Anterior cingulate cortex (tissue), 58 donors: ENCODE data around the gene STIM1.
"Not testable (repeated sequence)": the region's sequence is repeated elsewhere in the genome, so short reads cannot be mapped to it uniquely, and the experiment has no call there.

Experiments
- DNase-seq, 58 donors: peaks; one replicate each; lab custom pipeline; 2025; lab: John Stamatoyannopoulos, UW

STIM1 gene

DNA sequence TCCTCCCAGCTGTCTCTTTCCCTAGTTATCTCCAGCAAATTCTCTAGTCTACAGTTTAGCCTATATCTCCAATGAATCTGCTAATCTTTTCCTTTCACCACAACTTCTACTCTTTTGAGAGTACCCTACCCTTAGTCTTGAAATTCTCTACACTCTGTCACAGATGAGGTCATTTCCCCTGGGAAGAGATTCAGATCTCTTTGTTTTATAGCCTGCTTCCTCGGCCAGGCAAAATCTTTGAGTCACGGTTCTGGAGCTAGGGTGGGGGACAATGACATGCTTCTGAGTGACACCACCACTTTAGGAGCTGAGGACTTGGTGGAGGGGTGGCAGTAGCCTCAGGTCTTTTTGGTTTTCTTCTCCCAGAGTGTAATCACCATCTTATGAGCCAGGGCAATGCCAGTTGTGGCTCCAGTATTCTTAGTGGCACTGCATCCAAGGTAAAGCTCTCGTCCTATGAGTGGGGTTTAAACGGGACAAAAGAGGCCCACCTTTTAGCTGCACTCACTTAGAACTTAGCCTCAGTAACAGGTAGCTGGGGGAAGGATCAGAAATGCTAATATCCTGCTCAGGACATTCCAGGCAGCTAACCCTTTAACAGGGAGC lies 140.6 kb downstream of the STIM1 start:
- DNase-seq, result no peak

DNA sequence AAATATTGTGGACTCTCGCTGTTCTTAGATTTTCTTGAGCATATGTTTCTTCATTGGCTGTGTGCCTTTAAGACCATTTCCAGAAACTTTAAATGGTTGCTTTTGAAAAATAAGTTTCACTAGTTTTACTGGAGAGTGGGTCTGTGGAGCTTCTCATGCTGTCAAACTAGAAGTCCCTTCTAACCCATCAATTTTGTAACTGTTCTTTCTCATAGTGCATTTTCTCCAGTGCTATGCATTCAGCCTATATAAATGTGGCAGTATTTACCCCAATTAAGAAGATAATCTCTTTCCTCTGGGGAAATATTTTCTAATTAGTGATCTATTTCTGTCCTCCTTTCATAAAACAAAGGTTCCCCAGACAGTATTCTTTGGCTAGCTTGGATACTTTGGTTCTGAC lies 141.2 kb downstream of the STIM1 start:
- no peak for DNase-seq

GRCh38 chr11:4004753-4005152 lies 149.3 kb downstream of the STIM1 start:
- DNase-seq, result not testable (repeated sequence)

- no peak for DNase-seq
Observed at GRCh38 chr11:4006946-4007680, 151.6 kb downstream of the STIM1 start.

GRCh38 chr11:4008116-4008515 lies 152.7 kb downstream of the STIM1 start:
- no peak for DNase-seq

DNA sequence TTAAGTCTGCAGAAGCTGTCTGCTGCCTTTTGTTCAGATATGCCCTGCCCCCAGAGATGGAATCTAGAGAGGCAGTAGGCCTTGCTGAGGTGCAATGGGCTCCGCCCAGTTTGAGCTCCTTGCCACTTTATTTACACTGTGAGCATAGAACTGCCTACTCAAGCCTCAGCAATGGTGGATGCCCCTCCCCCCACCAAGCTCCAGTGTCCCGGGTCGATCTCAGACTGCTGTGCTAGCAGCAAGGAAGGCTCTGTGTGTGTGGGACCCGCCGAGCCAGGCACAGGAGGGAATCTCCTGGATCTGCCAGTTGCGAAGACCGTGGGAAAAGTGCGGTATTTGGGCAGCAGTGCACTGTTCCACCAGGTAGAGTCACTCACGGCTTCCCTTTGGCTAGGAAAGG lies 161.1 kb downstream of the STIM1 start:
- DNase-seq, result not testable (repeated sequence)

DNA sequence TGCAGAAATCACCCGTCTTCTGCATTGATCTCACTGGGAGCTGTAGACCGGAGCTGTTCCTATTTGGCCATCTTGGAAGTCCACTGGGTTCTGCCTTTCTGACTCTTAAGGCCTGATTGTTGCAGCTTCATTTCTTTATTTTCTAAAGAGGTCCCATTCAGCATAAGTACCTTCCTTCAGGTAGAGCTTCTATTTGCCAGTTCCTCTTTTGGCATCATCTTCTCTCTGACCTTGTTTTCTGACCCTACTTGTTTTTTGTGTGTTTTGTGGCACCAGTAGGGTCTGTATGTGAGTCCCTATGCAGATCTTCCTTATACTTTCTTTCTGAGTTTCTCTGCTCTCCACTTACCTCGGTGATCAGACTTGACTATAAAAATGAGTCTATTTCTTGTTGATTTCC lies 161.7 kb downstream of the STIM1 start:
- DNase-seq, result no peak

DNA sequence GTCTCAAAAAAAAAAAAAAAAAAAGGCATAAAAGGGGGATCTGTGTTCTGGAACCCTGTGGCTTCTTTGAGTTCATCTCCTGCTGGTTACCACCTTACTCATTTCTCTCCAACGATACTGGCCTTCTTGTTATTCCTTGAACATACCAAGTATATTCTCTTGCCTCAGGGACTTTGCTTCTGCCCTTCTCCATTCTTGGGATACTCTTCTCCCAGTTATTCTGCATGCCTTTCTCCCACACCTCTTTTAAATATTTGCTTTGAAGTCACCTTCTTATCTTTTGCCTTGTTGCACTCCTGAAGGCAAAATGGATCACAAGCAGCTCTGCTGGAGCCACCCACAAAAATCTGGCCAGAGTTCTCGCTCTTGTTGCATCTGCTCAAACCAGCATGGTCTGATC lies 163.2 kb downstream of the STIM1 start:
- no peak for DNase-seq

- DNase-seq, result no peak
Observed at GRCh38 chr11:4019891-4020290, 164.4 kb downstream of the STIM1 start.

DNA sequence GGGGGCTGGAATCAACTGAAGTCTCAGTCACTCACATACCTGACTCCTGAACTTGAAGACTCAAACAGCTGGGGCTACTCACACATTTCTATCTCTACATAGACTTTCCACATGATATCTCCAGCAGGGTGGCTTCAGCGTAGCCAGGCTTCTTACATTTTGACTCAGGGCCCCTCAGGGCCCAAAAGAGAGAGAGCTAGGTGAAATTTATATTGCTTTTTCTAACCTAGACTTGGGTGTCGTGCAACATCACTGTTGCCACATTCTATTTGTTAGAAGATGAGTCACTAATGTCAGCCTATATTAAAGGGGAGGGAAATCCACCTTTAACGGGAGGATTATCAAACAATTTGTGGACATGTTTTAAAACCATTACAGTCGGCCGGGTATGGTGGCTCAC lies 167.2 kb downstream of the STIM1 start:
- no peak for DNase-seq

- DNase-seq, result no peak
Observed at GRCh38 chr11:4025248-4025966, 169.9 kb downstream of the STIM1 start.

DNA sequence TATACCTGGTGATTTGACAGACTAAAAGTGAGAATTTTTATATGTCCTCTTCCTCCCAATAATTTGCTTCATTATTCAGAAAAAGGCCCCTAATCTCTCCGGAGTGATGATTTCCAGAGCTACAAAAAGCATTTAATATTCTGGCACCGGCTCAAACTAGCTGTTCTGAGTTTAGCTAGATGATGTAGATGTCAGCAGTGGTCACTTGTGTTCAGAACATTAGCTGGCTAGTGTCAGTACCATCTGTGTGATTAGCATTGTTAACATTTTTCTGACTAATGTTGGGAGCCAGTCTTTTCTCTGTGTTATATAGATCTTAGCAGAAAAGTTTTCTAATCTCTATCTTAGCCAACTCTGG lies 170.5 kb downstream of the STIM1 start:
- no peak for DNase-seq

GRCh38 chr11:4026389-4026788 lies 170.9 kb downstream of the STIM1 start:
- DNase-seq, result no peak

- no peak for DNase-seq
Observed at GRCh38 chr11:4027746-4028145, 172.3 kb downstream of the STIM1 start.

- no peak for DNase-seq
Observed at GRCh38 chr11:4030197-4030596, 174.7 kb downstream of the STIM1 start.

- no peak for DNase-seq
Observed at GRCh38 chr11:4032097-4032496, 176.6 kb downstream of the STIM1 start.

- no peak for DNase-seq
Observed at GRCh38 chr11:4035985-4036384, 180.5 kb downstream of the STIM1 start.

GRCh38 chr11:4039011-4039410 lies 183.5 kb downstream of the STIM1 start:
- DNase-seq, result no peak

DNA sequence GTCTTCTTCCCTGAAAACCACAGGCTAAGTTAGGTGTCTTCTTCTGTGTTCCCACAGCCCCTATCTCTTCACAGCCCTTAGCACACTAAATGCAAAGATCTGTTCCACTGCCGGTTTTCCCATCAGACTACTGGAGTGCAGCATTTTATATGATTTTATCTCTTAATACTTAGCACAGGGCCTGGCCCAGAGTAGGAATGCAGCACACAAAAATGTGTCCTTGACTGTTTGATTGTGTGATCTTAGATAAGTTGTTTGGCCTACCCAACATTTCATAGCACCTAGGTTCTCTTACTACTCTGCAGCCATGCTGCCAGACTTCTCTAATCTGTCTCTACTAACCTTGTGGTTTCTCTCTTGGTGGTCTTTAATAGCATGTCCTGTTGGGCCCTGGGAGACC lies 185.0 kb downstream of the STIM1 start:
- no peak for DNase-seq

GRCh38 chr11:4041731-4042391 lies 186.4 kb downstream of the STIM1 start:
- no peak for DNase-seq

DNA sequence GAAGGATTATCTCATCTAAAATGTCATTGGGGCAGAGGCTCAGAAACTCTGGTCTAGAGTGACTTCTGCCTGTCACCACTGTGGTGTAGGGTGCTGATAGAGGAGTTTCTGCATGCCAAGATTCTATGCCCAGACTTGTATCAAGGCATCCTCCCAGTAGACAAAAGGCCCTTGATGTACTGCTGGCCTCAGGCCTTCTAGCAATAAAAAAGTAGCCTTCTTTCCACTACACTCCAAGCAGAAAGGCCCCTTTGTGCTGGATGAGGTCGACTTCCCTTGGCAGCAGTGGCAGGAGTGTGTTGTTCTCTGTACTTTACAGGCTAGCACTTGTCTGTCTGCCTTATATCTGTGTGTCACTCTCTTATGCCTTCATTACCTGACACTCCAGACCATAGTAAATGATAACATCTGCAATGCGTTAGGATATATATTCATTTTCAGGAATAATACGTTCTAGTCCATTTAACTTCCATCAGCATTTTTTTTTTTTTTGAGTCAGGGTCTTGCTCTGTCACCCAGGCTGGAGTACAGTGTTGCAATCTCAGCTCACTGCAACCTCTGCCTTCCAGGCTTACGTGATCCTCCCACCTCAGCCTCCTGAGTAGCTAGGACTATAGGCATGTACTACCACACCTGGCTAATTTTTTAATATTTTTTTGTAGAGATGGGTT lies 189.6 kb downstream of the STIM1 start:
- peak in 49 of 58 donors; percentile 3 to 91 (median 66) for DNase-seq
